ENCODE measurements around the gene MYLK.

GRCh38 chr3:123633530-123633929 lies 250.6 kb downstream of the MYLK start:
- TF ChIP-seq CTCF (IDR thresholded peaks at IDR 0.05) = no peak
- TF ChIP-seq EZH2 (IDR thresholded peaks at IDR 0.05; ENCODE audit: borderline replicate concordance, insufficient read depth, low read depth, low read length, poor library complexity, severe bottlenecking) = no peak

Data from B cell (primary cell).